Ramos (cell line): ENCODE results near the gene ZNF83.
"Not testable (repeated sequence)": the region's sequence is repeated elsewhere in the genome, so short reads cannot be mapped to it uniquely, and the experiment has no call there.

Source experiments
- in situ Hi-C: fragments of 300-500 bp; cut with MboI; formaldehyde crosslinking; loops from one replicate; pipeline ENCODE4 v1.14.3; 2022; ENCODE audit warnings: low sequenced_read_pairs; ENCODE audit not compliant: unreplicated experiment

The ZNF83 gene

GRCh38 chr19:52584736-52585440, 53.3 kb downstream of the ZNF83 start:
- in situ Hi-C loops, result no loop called here

GRCh38 chr19:52570000-52570861, 67.9 kb downstream of the ZNF83 start, which contains the start of gene ZNF701:
ZNF701 (plus strand) TSS chr19:52570287; CDS start chr19:52574148, 3,861 bp downstream.
- in situ Hi-C loops, result no loop called here

- in situ Hi-C loops, result not testable (repeated sequence)
Measured at GRCh38 chr19:52569638-52569999, 68.5 kb downstream of the ZNF83 start.

DNA sequence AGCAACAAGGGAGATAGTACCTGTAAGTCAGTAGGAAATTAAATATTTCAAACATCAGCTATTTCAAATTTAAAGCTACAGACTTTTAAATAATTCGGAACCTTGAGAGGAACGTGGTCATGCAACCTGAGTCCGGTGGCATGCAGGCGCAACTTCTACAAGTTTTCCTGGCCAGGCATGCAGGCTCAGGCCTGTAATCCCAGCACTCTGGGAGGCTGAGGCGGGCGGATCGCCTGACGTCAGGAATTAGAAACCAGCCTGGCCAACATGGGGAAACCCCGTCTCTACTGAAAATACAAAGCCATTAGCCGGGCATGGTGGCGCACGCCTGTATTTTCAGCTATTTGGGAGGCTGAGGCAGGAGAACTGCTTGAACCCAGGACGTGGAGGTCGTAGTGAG, 70.2 kb downstream of the ZNF83 start:
- in situ Hi-C loops, result no loop called here

DNA sequence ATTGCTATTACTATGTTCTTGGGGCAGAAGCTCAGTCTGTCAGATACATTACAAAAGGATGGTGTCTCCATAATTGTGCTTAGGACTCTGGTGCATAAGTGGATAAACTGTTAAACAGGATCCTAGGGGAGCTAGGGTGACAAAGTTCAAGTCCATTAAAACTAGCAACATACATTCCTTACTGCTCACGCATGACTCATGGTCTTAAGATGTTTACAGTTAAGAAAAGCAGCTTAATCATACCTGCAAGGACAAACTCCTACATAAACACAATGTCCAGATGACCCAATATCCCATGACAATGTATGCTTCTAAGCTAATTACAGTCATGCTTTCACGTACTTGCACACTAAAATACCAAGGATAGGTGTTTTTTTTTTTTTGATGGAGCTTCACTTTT, 71.6 kb downstream of the ZNF83 start:
- in situ Hi-C loops, result no loop called here

DNA sequence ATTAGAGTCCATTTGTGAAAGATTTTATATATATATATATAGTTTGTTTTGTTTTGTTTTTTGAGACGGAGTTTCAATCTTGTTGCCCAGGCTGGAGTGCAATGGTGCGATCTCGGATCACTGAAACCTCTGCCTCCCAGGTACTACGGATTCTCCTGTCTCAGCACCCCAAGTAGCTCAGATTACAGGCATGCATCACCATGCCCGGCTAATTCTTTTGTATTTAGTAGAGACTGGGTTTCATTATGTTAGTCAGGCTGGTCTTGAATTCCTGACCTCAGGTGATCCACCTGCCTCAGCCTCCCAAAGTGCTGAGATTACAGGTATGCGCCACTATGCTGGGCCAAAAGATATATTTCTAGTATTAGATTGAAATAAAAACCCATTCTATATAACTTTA, 72.0 kb downstream of the ZNF83 start:
- in situ Hi-C loops, result no loop called here
